ENCODE data around the gene CNKSR3.

The CNKSR3 gene

GRCh38 chr6:154410619-154411072 lies 99.8 kb downstream of the CNKSR3 start:
- DNase-seq: peak; percentile 72

- peak; percentile 10 for DNase-seq
Observed at GRCh38 chr6:154408891-154409500, 101.5 kb downstream of the CNKSR3 start.

GRCh38 chr6:154407440-154407839 lies 103.0 kb downstream of the CNKSR3 start:
- DNase-seq: no peak

GRCh38 chr6:154406869-154407268 lies 103.6 kb downstream of the CNKSR3 start:
- no peak for DNase-seq

GRCh38 chr6:154406301-154406700 lies 104.2 kb downstream of the CNKSR3 start:
- no peak for DNase-seq

GRCh38 chr6:154404791-154405400 lies 105.6 kb downstream of the CNKSR3 start:
- DNase-seq: no peak

- peak; percentile 8 for DNase-seq
Observed at GRCh38 chr6:154403788-154404187, 106.7 kb downstream of the CNKSR3 start.

GRCh38 chr6:154402081-154402780 lies 108.3 kb downstream of the CNKSR3 start:
- no peak for DNase-seq

GRCh38 chr6:154399097-154399496 lies 111.4 kb downstream of the CNKSR3 start:
- no peak for DNase-seq

- no peak for DNase-seq
Observed at GRCh38 chr6:154397491-154398195, 112.8 kb downstream of the CNKSR3 start.

GRCh38 chr6:154395878-154396277 lies 114.6 kb downstream of the CNKSR3 start:
- DNase-seq: no peak

GRCh38 chr6:154395316-154395715 lies 115.2 kb downstream of the CNKSR3 start:
- DNase-seq: no peak

GRCh38 chr6:154394571-154394970 lies 115.9 kb downstream of the CNKSR3 start:
- DNase-seq: no peak

GRCh38 chr6:154390034-154390433 lies 120.5 kb downstream of the CNKSR3 start:
- DNase-seq: no peak

- no peak for DNase-seq
Observed at GRCh38 chr6:154388803-154389202, 121.7 kb downstream of the CNKSR3 start.

- no peak for DNase-seq
Observed at GRCh38 chr6:154386848-154387717, 123.4 kb downstream of the CNKSR3 start.

GRCh38 chr6:154384191-154384590 lies 126.3 kb downstream of the CNKSR3 start:
- DNase-seq: no peak

GRCh38 chr6:154383273-154383672 lies 127.2 kb downstream of the CNKSR3 start:
- no peak for DNase-seq

GRCh38 chr6:154382740-154383139 lies 127.7 kb downstream of the CNKSR3 start:
- DNase-seq: no peak

- no peak for DNase-seq
Observed at GRCh38 chr6:154381548-154381947, 128.9 kb downstream of the CNKSR3 start.

GRCh38 chr6:154380741-154381140 lies 129.7 kb downstream of the CNKSR3 start:
- no peak for DNase-seq

- no peak for DNase-seq
Observed at GRCh38 chr6:154379585-154379984, 130.9 kb downstream of the CNKSR3 start.

GRCh38 chr6:154378518-154378917 lies 132.0 kb downstream of the CNKSR3 start:
- DNase-seq: no peak

Data from stimulated activated CD4-positive, alpha-beta T cell treated with anti-CD3 and anti-CD28 coated beads, Interleukin-15, amount 100 ng/mL, for 24 hours (primary cell).